GM12892 (cell line): ENCODE results near the gene FAM149A.

ENCODE experiments used
- POLR2A ChIP-seq: IDR thresholded peaks from 2 replicates; pipeline ENCODE4 v1.6.1; 2011; ENCODE audit warnings: low read depth, low read length, control low read depth
- POLR2AphosphoS5 ChIP-seq: IDR thresholded peaks from 2 replicates; pipeline ENCODE4 v1.6.1; 2011; ENCODE audit warnings: low read depth, low read length, control low read depth

GRCh38 chr4:186192066-186192612 lies 87.6 kb downstream of the FAM149A start:
- no peak for TF ChIP-seq POLR2AphosphoS5
- TF ChIP-seq POLR2A = no peak
